Sigmoid colon (tissue), 7 donors: ENCODE data around the gene TNXB. TPM values are rescaled to one million over a fixed set of nuclear protein-coding genes. Genes with fewer than 3 reads are reported as not detected.

Source experiments
- DNase-seq: peaks from one replicate; pipeline ENCODE4 v3.0.0-alpha.2; 2019
- H3K27ac ChIP-seq, 4 donors: fragments of 200-600 bp; sonication (generic); one replicate each; pipeline ENCODE4 v1.5.1; 2016 to 2019; ENCODE audit warnings: mild to moderate bottlenecking in 1 of 4
- H3K27me3 ChIP-seq, 3 donors: fragments of 200-600 bp; sonication (generic); one replicate each; pipeline ENCODE4 v1.5.1; 2019; ENCODE audit warnings: mild to moderate bottlenecking in 1 of 3
- H3K36me3 ChIP-seq, 4 donors: fragments of 200-600 bp; sonication (generic); one replicate each; pipeline ENCODE4 v1.5.1; 2016 to 2019
- H3K4me1 ChIP-seq, 4 donors: fragments of 200-600 bp; sonication (generic); one replicate each; pipeline ENCODE4 v1.5.1; 2017 to 2019
- H3K4me3 ChIP-seq, 4 donors: fragments of 200-600 bp; sonication (generic); one replicate each; pipeline ENCODE4 v1.5.1; 2017 to 2019; ENCODE audit warnings: mild to moderate bottlenecking in 2 of 4, moderate library complexity in 1 of 4
- H3K9me3 ChIP-seq, 4 donors: fragments of 200-600 bp in 3 of 4; sonication (generic) in 3 of 4; one replicate each; pipeline versions ENCODE4 v1.5.1 to v1.6.1; 2013 to 2019
- EP300 ChIP-seq, 4 donors: sonication (generic); formaldehyde crosslinking; IDR thresholded peaks; one replicate each; pipeline ENCODE4 v1.6.1; 2017; ENCODE audit warnings: antibody characterized with exemption in 4 of 4
- POLR2A ChIP-seq, 2 donors: fragments of 450-650 bp; IDR thresholded peaks; one replicate each; pipeline ENCODE4 v1.6.1; 2016; ENCODE audit warnings: antibody characterized with exemption in 2 of 2, mild to moderate bottlenecking in 2 of 2, moderate library complexity in 2 of 2
- POLR2AphosphoS5 ChIP-seq, 4 donors: sonication (generic); formaldehyde crosslinking; IDR thresholded peaks; one replicate each; pipeline ENCODE4 v1.6.1; 2017; ENCODE audit warnings: antibody characterized with exemption in 4 of 4
- WGBS, 2 donors: extraction: QIAGEN DNeasy Blood & Tissue Kit; methylation state at CpG; one replicate each; pipeline ENCODE4 v1.1.7; 2013; 5-methylcytosine and 5-hydroxymethylcytosine counted together
- intact Hi-C: fragments of 100-400 bp; cut with DNase I; formaldehyde crosslinking; loops from one replicate; pipeline ENCODE4 v1.15.1; 2023
- polyA plus RNA-seq, 3 donors: library from polyadenylated mRNA; stranded (reverse); fragments of 200-250 nt; gene quantifications; one replicate each; pipeline ENCODE4 v1.2.3, GENCODE V29; 2013
- total RNA-seq, 4 donors: library from RNA; depleted of rRNA; stranded (reverse); fragments of >200 nt; gene quantifications; one replicate each; pipeline ENCODE4 v1.1.0, GENCODE V29; 2016
- TF ChIP-seq, protein P1 (sequence below), 4 experiments: fragments of 450-650 bp in 3 of 4; fragments of 200-600 bp in 1 of 4; IDR thresholded peaks; one replicate each; pipeline ENCODE4 v1.5.1; 2016 to 2019; ENCODE audit warnings: antibody characterized with exemption in 4 of 4, mild to moderate bottlenecking in 3 of 4, moderate library complexity in 2 of 4
- donor health status: healthy with polysubstance abuse.
- donor health status: Bipolar disorder and iron deficiency.
- donor health status: healthy.

Gene TNXB
- total and polyA plus RNA-seq, 7 donors, result 1.4 to 224 (median 66.0) TPM

DNA sequence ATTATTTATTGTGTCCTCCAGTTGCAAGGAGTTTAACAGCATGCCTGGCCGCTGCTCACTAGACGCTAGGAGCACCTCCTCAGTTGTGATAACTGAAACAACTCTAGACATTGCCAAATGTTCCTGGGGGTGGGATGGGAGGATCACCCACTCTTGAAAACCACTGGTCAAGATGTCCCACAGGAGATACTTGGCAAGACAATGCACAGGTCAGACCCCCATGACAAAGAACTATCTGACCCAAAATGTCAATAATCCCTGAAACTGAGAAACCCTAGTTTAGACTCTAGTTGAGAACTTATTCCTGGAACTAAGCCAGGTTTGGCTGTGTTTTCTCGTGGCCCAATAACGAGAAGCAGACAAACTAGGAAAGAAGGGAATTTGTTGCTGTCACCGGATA, 30.5 kb upstream of the TNXB start:
- no peak for DNase-seq
- intact Hi-C loops, result no loop called here
- 76 to 77% methylated on average over 5 of the region's 5 CpGs for WGBS, 2 donors
- Histone ChIP-seq H3K4me1 (no peaks in the 10 kb centered on the region), H3K27ac (no peak overlapping the region), H3K27me3 (no peaks in the 10 kb centered on the region), H3K36me3 (no peaks in the 10 kb centered on the region), H3K4me3 (no peak overlapping the region), H3K9me3 (no peaks in the 10 kb centered on the region)
- TF ChIP-seq EP300 (IDR thresholded peaks at IDR 0.05) (no peak), POLR2AphosphoS5 (IDR thresholded peaks at IDR 0.05) (no peak), POLR2A (IDR thresholded peaks at IDR 0.05) (no peak)
- TF ChIP-seq, protein P1, sequence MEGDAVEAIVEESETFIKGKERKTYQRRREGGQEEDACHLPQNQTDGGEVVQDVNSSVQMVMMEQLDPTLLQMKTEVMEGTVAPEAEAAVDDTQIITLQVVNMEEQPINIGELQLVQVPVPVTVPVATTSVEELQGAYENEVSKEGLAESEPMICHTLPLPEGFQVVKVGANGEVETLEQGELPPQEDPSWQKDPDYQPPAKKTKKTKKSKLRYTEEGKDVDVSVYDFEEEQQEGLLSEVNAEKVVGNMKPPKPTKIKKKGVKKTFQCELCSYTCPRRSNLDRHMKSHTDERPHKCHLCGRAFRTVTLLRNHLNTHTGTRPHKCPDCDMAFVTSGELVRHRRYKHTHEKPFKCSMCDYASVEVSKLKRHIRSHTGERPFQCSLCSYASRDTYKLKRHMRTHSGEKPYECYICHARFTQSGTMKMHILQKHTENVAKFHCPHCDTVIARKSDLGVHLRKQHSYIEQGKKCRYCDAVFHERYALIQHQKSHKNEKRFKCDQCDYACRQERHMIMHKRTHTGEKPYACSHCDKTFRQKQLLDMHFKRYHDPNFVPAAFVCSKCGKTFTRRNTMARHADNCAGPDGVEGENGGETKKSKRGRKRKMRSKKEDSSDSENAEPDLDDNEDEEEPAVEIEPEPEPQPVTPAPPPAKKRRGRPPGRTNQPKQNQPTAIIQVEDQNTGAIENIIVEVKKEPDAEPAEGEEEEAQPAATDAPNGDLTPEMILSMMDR (IDR thresholded peaks at IDR 0.05), result no peak

DNA sequence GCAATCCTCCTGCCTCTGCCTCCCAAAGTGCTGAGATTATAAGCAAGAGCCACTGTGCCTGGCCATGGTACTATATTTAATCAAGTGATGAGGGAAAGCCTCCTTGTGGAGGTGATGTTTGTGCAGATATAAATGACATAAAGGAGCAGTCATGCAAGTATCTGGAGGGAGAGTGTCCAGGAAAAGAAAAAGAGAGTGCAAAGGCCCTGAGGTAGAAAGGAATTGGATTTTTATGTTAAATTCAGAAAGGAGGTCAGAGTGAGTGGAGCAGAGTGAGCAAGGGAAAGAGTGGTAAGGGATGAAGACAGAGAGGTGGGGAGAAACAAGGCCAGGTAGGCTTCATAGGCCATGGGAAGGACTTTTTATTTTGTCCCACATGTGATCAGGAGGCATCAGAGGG, 28.3 kb upstream of the TNXB start:
- H3K36me3 ChIP-seq, result no peaks in the 10 kb centered on the region
- H3K27ac ChIP-seq, result no peak overlapping the region

DNA sequence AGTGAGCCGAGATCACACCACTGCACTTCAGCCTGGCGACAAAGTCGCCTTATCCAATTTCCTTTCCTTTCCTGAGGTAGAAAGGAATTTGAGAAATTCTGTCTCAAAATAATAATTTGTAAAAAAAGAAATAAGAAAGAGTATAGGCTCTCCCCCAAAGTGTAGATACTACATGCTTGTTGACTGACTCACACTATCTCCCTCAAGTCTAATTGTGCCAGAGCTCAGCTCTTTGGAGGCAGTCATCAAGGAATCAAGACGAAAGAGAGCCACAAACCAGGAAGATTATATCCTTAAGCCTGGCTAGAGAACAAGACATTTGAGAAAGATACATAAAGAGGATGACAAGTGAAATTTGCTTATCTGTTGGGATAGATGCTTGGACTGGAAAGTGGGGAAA, 24.6 kb upstream of the TNXB start:
- intact Hi-C loops, result no loop called here
- WGBS, 2 donors, result 83 to 89% methylated on average over 4 of the region's 4 CpGs
- no peaks in the 10 kb centered on the region for H3K9me3 ChIP-seq
- peaks cover 0 to 13% (median 11%) of the 10 kb centered on the region in 4 donors for H3K4me1 ChIP-seq
- TF ChIP-seq, protein P1 (IDR thresholded peaks at IDR 0.05), result no peak
- TF ChIP-seq EP300 (IDR thresholded peaks at IDR 0.05) (no peak), POLR2AphosphoS5 (IDR thresholded peaks at IDR 0.05) (no peak), POLR2A (IDR thresholded peaks at IDR 0.05) (no peak)
- H3K36me3 ChIP-seq, result no peaks in the 10 kb centered on the region
- no peak overlapping the region for H3K4me3 ChIP-seq
- no peak for DNase-seq
- no peak overlapping the region for H3K27ac ChIP-seq
- H3K27me3 ChIP-seq, result no peaks in the 10 kb centered on the region

More for the DNA sequence above, 28.3 kb upstream of the TNXB start:
- no peak for DNase-seq
- TF ChIP-seq POLR2A (IDR thresholded peaks at IDR 0.05), result no peak
- TF ChIP-seq POLR2AphosphoS5 (IDR thresholded peaks at IDR 0.05), result no peak
- TF ChIP-seq, protein P1 (IDR thresholded peaks at IDR 0.05), result no peak
- TF ChIP-seq EP300 (IDR thresholded peaks at IDR 0.05), result no peak
- intact Hi-C loops, result no loop called here
- no peaks in the 10 kb centered on the region for H3K27me3 ChIP-seq
- H3K9me3 ChIP-seq, result no peaks in the 10 kb centered on the region
- no peaks in the 10 kb centered on the region for H3K4me1 ChIP-seq
- H3K4me3 ChIP-seq, result no peak overlapping the region

DNA sequence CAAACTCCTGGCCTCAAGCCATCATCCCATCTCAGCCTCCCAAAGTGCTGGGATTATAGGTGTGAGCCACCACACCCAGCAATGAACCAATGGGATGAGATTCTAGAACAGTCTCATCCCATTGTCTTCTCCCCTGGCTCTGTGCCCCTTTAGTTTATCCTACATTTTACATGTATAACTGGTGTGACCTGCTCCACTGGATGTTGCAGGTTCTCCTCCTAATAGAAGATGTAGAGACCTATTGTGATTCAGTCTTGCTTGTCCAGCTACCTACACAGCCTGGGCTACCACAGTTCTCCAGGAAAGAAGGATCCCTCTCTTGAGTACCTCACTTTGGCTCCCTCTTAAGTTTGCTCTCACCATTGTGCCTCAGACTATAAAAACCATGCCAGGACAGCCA, 23.0 kb upstream of the TNXB start:
- no peak overlapping the region for H3K27ac ChIP-seq
- no peak overlapping the region for H3K4me3 ChIP-seq
- H3K27me3 ChIP-seq, result no peaks in the 10 kb centered on the region
- intact Hi-C loops, result no loop called here
- peaks cover 0 to 25% (median 20%) of the 10 kb centered on the region in 4 donors for H3K4me1 ChIP-seq
- H3K9me3 ChIP-seq, result no peaks in the 10 kb centered on the region
- H3K36me3 ChIP-seq, result no peaks in the 10 kb centered on the region
- no peak for DNase-seq
- TF ChIP-seq EP300 (IDR thresholded peaks at IDR 0.05) (no peak), POLR2AphosphoS5 (IDR thresholded peaks at IDR 0.05) (no peak), POLR2A (IDR thresholded peaks at IDR 0.05) (no peak)
- TF ChIP-seq, protein P1 (IDR thresholded peaks at IDR 0.05), result no peak

DNA sequence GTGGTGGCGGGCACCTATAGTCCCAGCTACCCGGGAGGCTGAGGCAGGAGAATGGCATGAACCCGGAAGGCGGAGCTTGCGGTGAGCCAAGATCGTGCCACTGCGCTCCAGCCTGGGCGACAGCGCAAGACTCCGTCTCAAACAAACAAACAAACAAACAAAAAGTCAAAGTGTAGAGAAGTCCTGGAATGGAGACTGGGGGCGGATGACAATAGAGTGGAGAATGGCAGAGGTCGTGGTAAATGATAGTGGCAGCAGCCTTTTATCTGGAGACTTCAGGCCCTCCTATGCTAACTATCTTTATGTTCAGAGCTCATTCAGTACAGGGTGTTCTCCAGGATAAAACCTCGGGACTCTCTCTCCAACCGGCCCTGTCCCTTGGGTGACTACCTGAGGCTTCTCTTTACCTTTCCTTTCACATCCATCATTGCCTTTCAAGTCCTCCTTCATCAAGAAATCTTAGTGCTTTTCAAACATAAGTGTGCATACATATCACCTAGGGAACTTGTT, 22.4 kb upstream of the TNXB start:
- Histone ChIP-seq H3K27ac (no peak overlapping the region), H3K4me3 (no peak overlapping the region), H3K4me1 (peaks cover 0 to 31% (median 26%) of the 10 kb centered on the region in 4 donors), H3K27me3 (no peaks in the 10 kb centered on the region), H3K36me3 (peaks cover 0 to 4% (median 0%) of the 10 kb centered on the region in 4 donors), H3K9me3 (no peaks in the 10 kb centered on the region)
- WGBS, 2 donors, result 89 to 94% methylated on average over 14 of the region's 14 CpGs
- intact Hi-C loops, result loop anchor here (1.0 kb wide), 1 partner anchor 17 kb away; no protein-coding TSS in a partner anchor
- TF ChIP-seq, protein P1 (IDR thresholded peaks at IDR 0.05), result no peak
- DNase-seq, result peak; percentile 28
